GM12872 (cell line): ENCODE data around the gene SAMD4A.

Source experiments
- TF ChIP-seq, protein P1 (sequence below): IDR thresholded peaks from 3 replicates; pipeline ENCODE4 v1.5.1; 2011; ENCODE audit warnings: low read depth, mild to moderate bottlenecking, low read length, moderate library complexity; ENCODE audit not compliant: insufficient read depth

SAMD4A gene

DNA sequence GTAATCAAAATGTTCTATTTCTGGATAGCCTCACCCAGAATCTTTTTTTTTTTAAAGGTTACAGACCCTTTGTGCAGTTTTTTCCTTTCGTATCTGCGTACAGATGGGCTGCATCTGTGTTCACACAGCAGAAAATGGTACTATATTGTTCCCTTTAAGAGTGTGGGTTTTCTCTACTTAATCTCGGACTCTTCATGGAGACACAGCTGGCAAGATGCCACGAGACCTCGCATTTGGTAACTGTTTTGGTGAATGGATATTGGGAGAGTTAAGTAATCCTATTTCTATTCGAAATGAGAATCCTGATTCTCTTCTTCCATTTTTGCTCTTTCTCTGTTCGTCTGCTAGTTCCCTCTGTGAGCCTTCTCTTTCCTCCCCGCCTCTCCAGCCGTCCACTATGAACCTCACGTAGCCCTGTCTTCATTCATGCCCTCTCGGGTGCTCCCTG is 85.7 kb downstream of the SAMD4A start:
- TF ChIP-seq, protein P1, sequence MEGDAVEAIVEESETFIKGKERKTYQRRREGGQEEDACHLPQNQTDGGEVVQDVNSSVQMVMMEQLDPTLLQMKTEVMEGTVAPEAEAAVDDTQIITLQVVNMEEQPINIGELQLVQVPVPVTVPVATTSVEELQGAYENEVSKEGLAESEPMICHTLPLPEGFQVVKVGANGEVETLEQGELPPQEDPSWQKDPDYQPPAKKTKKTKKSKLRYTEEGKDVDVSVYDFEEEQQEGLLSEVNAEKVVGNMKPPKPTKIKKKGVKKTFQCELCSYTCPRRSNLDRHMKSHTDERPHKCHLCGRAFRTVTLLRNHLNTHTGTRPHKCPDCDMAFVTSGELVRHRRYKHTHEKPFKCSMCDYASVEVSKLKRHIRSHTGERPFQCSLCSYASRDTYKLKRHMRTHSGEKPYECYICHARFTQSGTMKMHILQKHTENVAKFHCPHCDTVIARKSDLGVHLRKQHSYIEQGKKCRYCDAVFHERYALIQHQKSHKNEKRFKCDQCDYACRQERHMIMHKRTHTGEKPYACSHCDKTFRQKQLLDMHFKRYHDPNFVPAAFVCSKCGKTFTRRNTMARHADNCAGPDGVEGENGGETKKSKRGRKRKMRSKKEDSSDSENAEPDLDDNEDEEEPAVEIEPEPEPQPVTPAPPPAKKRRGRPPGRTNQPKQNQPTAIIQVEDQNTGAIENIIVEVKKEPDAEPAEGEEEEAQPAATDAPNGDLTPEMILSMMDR, result no peak

DNA sequence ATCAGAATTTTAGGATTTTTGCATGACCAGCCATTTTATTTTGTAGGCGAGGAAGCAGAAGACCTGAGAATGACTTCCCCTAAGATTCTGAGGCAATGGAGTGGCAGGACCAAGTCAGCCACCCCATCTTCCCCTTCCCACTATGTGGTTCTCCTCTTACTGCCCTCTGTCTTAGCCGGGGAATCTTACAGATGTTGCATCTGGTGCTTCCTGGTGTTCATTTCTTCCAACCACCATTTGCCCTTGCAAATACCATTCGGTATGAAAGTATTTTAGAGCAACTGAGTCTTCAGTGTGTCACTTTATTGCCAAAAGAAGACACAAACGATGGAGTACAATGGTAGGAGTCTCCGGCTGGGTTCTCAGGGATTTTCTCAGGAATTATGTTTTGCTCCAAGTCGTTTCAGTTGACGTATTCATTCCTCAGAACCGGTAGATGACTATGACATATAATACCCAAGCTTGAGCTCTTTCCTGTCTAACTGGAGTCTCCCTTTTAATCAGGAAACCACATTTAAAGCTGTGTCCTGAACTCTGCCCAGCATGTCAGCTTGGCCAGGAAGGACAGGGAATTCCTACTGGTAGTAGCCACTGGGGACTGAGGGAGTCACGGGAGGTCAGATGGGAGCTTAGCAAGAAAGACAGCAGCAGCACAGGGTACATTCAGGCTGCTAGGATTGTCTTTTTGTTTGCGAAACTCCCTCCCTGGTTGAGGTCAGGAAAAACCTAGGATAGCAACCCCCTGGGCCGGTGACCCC is 87.0 kb downstream of the SAMD4A start:
- TF ChIP-seq, protein P1, result no peak

DNA sequence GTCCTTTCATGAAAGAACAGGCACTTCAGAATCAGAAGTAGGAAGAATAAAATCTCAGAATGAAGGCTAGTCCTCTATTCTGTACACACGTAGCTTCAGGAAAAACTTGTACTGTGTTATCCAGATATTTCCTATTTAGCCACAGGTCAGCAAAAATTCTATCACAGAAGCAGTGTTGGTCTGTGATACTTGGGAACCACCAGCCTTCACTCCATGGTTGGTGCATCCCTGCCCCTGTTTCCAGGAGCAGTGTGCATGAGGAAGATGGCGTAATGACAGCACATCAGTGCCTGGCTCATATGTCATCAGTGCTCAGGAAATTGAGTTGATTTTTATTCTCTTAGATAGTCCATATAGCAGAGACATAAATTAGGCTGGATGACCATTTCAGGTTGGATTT is 87.7 kb downstream of the SAMD4A start:
- TF ChIP-seq, protein P1, result no peak

GRCh38 chr14:54658836-54659235 is 91.9 kb downstream of the SAMD4A start:
- TF ChIP-seq, protein P1, result no peak

GRCh38 chr14:54659365-54659764 is 92.4 kb downstream of the SAMD4A start:
- TF ChIP-seq, protein P1, result no peak

DNA sequence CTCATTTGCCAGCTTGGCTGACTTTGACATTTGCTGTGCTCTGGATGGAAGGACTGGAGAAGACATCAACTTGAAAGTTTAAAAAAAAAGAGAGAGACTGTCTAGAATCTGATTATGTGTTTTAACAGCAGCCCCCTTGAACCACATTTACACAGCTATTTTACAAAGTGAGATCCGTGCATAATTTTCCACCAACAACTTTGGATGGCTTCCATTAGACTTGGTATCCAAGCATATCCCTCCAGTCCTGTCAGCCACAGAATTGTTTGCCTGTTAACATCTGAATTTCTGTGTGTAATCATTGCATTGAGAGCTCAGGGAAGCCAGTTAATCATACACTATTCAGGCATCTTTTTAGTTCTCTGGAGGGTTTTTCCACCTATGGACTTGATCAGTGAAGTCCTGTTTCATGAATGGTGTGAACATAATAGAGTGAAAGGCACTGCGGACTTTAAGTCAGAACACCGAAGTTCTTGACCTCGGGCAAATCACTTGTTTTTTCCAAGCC is 93.7 kb downstream of the SAMD4A start:
- TF ChIP-seq, protein P1, result no peak

DNA sequence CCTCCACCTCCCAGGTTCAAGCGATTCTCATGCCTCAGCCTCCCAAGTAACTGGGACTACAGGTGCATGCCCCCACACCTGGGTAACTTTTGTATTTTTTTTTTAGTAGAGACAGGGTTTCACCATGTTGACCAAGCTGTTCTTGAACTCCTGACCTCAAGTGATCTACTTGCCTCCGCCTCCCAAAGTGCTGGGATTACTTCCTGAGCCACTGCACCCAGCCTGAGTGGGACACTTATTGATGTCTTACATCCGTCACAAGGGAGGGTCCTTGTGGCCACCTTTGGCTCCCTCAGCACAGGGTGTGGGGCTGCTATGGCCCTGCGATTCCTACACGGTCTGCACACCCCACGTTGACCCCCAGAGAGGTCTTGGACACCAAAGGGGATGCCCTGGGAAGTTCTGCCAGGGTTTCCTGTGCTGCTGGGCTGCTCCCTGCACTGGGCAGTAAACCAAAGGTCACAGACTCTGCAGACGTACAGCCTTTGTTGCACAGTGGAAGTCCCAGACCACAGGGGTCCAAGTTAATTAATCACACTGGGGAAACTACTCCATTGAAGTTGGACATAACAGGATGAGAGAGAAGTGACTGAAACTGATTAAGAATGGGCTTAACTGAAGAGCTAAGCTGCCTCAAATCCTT is 95.7 kb downstream of the SAMD4A start:
- TF ChIP-seq, protein P1, result no peak
